GM18870 (cell line): ENCODE measurements around the gene MARCHF10.

Experiments
- ATAC-seq: cut with Tn5 transposase; IDR thresholded peaks from one replicate; pipeline ENCODE4 v1.9.1; 2021; ENCODE audit warnings: moderate library complexity; ENCODE audit not compliant: unreplicated experiment

MARCHF10 gene

GRCh38 chr17:62822080-62822904 lies 14.2 kb upstream of the MARCHF10 start:
- no peak for ATAC-seq

- no peak for ATAC-seq
Observed at GRCh38 chr17:62821189-62822079, 13.3 kb upstream of the MARCHF10 start.

GRCh38 chr17:62819511-62820221 lies 11.6 kb upstream of the MARCHF10 start:
- ATAC-seq: no peak

- ATAC-seq: no peak
Observed at GRCh38 chr17:62818526-62818925, 10.4 kb upstream of the MARCHF10 start.

DNA sequence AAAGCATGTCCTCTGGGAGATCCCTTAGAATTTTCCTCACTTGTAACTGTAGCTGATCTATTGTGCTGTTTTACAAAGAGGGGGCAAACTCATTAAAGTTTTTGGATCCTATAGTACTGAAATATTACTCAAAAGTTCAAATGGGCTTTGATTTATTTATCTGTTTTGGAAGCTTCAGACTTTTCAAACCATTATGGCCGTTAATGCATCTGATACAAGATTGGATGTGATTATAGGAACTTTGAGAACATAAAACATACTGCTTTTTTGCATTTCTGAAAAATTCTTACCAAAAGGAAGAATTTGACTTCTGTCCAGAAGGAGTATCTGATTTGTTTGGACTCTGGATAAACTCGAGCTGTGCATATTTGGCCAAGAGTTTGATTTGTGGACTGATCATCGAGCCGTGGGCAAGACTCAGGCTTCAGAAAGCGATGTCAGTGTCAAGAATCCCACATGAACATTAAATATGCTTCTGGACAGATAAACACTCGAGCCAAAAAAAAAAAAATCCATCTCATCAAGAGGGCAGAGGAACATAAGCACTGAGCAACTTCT lies 8.2 kb upstream of the MARCHF10 start:
- no peak for ATAC-seq

- no peak for ATAC-seq
Observed at GRCh38 chr17:62809656-62810055, 1.5 kb upstream of the MARCHF10 start.

DNA sequence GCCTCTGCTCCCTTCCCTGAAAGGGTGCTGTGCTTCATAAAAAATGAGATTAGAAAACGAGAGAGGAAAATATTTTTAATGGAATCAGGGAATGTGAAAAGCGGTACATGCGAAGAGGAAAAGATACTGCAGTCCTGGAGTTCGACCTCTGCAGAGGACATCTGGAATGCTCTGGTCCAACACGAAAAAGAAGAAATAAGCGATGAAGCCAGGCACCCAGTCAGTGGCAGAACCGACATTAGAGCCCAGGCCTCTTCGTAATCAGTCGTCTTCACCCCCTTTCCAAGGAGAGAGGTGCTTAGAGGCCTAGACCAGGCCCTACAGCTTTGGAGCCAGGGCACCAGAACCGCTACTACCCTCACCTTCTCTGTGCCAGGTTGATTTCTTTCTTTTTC lies 459 bp upstream of the MARCHF10 start:
- ATAC-seq: no peak

DNA sequence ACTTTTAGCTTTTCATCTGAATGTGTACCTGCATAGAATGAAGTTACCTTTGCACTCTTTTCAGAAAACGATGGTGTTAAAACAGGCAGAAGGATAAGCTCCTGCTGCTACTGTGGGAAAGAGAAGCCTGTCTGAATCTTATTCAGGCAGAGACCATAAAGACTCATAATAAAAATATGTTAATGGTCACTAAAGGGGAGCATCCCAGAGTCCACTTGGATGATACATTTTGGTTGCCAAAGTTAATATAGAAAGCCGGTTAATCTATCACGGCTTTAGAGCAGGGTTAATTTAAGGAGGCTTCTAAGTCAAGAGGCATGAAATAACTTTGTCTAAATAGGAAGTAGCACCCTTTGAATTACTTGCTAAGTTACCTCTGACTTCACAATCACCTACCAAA lies 2.9 kb downstream of the MARCHF10 start:
- no peak for ATAC-seq

- ATAC-seq: no peak
Observed at GRCh38 chr17:62804822-62805221, 3.3 kb downstream of the MARCHF10 start.

DNA sequence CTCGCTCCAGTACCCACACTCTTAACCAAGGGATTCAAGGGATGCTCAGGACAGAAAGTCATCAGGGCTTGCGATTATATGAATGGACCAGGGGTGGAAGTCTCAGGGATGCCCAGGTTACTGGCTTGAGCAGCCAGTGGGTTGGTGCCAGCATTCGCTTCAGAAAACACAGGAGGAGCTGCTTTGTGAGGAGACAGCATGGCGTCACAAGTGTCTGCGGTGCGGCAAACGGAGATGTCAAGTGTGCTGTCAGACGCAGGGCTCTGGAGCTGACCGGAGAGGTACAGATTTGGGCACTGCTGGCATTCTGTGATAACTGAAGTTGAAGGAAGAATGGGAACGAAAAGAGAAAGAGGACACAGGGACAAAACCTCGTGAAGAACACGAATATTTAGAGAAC lies 4.1 kb downstream of the MARCHF10 start:
- no peak for ATAC-seq

DNA sequence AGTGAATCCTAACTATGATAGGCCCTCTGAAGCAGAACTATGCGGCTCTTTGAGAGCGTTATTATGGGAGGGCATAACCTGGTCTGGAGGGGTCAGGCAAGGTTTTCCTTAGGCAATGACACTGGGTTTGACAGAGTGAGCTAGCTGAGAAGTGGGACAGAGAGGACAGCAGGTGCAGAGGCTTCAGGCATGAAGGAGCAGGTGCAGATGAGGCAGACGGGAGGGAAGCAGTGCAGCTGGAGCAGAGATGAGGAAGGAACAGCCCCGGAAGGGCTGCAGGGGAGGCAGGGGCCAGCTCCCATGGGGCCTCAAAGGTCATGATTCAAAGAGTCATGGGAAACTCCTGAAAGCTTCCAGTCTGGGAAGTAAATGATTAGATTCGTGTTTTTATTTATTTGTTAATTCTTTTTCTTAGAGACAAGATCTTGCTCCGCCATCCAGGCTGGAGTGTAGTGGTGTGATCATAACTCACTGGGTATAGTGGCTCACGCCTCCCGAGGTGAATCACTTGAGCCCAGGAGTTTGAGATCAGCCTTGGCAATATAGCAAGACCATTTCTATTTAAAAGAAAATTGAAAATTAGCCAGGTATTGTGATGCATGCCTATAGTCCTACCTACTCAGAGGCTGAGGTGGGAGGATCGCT lies 5.4 kb downstream of the MARCHF10 start:
- ATAC-seq: no peak

DNA sequence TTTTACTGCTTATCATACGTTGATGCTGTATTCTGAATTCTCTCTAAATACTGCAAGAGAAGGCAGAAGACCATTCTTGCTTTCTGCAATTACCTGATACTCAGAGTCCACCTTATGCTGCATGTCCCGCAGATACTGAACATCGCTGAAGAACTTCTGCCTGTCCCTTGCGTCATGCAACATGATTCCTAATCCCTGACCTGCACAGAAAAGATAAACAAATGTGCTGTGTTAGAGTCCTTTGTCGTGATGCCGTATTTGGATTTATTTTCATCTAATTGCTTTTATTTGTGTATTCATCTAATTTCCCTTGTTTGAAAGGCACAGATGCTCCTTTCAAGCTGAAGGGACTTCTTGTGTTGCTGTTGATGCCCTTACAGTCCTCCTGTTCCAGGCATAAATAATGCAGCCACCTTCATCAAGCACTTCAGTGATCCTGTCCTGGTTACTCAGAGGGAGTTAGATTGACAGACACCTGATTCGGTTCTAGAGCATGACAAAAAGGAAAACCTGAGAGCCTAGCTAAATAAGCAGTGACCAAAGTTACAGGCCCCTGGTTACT lies 6.5 kb downstream of the MARCHF10 start:
- ATAC-seq: no peak

GRCh38 chr17:62800585-62800984 lies 7.5 kb downstream of the MARCHF10 start:
- no peak for ATAC-seq

DNA sequence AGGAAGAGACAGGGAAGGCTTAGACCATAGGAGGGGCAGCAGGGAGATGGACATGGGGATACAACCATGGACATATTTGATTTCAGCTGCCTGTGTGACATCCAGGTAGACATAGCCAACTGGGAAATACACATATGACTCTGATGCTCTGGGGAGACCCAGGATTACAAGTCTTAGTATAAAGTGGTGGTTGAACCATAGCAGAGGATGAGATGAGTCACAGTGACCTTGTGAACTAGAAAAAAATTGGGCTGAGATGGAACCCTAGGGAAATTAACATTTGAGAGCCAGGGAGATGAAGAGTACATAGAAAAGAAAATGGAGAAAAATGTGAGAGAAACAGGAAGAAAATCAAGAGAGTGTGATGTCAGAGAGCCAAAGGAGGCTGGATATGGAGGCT lies 10.2 kb downstream of the MARCHF10 start:
- ATAC-seq: no peak

- ATAC-seq: no peak
Observed at GRCh38 chr17:62796291-62796690, 11.8 kb downstream of the MARCHF10 start.

DNA sequence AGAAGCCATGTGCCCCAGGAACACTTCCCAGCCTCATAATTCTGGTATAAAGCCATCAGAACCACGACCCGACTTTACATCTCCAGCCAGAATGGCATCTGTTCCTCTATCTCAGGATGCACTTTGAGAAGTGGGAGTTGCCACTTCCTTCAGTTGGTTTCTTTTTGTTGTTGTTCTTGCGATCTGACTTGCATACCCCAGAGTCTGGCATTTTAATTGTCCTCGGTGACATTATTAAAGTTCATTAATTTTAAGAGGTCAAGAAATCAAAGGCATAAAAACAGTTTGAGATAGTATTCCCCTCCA lies 13.5 kb downstream of the MARCHF10 start:
- no peak for ATAC-seq

DNA sequence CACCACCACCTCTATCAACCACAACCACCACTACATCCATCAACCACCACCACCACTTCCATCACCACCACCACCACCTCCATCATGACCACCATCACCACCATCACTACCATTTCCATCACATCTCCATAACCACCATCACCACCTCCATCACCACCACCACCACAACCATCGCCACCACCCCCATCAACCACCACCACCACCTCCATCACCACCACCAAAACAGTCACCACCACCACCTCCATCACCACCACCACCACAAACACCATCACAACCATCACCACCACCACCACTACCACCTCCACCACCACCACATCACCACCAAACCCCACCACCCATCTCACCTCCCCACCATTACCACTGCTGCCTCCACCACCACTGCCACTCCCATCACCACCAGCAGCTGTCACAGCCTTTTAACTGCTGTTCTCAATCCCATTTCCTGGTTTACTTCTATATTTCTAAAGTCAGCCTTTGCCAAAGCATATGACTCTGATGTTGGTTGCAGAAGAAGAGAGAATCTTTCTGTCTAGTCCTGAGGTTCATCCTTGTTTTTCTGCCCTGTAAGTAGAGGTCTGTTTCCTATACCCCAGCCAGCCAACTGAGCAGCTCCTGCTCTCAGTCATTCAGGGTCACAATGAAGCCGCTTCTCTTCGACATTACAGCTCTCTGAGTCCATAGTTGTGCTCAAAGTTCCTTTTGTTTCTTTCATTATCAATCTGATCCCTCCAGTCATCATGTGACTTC lies 14.0 kb downstream of the MARCHF10 start:
- no peak for ATAC-seq

DNA sequence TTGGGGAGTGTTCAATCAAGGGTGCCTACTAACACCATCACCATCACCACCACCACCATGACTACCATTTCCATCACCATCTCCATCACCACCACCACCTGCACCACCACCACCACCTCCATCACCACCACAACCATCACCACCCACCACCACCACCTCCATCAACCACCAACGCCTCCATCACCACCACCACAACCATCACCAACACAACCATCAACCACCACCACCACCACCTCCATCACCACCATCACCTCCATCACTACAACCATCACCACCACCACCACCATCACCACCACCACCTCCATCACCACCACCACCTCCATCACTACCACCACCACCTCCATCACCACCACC lies 15.7 kb downstream of the MARCHF10 start:
- ATAC-seq: no peak

DNA sequence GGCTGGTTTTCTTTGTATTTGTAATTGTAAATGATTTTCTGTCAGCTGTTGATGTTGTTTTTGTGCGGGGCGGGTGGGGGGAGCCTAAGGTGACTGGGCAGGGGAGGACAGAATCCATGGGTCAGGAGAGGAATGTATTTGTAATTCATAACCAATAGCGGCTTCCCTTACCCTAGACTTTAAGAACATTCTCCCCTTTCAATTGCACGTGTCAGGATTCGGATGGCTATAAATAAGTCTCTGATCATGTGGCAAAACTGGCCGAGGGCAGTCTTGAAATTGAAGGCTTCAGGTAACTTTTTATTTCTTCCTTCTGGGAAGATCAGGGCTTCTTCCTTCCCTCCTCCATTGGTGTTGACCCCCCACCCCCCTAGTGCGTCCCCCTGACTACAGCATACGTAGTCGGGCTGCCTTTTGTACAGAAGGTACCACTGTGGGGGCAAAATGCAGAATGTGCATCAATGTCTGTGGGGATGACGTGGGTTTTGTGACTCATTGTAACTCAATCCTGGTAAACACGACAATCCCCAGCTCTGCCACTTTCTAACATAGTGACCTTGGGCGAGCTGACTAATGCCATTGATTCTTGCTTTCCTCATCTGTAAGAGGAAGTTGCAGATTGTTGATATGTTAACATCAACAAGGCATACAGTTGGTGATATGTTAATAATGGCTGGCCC lies 16.2 kb downstream of the MARCHF10 start:
- no peak for ATAC-seq
